SK-N-SH treated with all-trans-retinoic acid at 6 μM for 48 hours (cell line): ENCODE data around the gene SF3B5.

Experiments
- ATAC-seq: fragments of 200-7000 bp; cut with Tn5 transposase; 3 replicates; pipeline ENCODE4 v1.9.1; 2020; ENCODE audit warnings: mild to moderate bottlenecking, moderate library complexity
- ARNTL ChIP-seq: fragments of 450-650 bp; formaldehyde crosslinking; IDR thresholded peaks from 2 replicates; pipeline ENCODE4 v1.5.0; 2020; ENCODE audit warnings: low read depth, mild to moderate bottlenecking, moderate library complexity, borderline replicate concordance
- BACH2 ChIP-seq: fragments of 250-450 bp; sonication (Bioruptor Pico); IDR thresholded peaks from 2 replicates; pipeline ENCODE4 v1.9.0; 2021; ENCODE audit warnings: mild to moderate bottlenecking, borderline replicate concordance
- CREB5 ChIP-seq: fragments of 250-450 bp; sonication (Bioruptor Pico); IDR thresholded peaks from 2 replicates; pipeline ENCODE4 v1.5.1; 2020; ENCODE audit warnings: low read depth, mild to moderate bottlenecking, moderate library complexity
- CSDC2 ChIP-seq: fragments of 250-450 bp; sonication (Bioruptor Pico); IDR thresholded peaks from 2 replicates; pipeline ENCODE4 v1.5.0; 2020; ENCODE audit warnings: mild to moderate bottlenecking, moderate library complexity
- ESRRG ChIP-seq: fragments of 250-450 bp; sonication (Bioruptor Pico); IDR thresholded peaks from 2 replicates; pipeline ENCODE4 v1.6.1; 2021; ENCODE audit warnings: mild to moderate bottlenecking
- GLIS3 ChIP-seq: fragments of 250-450 bp; sonication (Bioruptor Pico); IDR thresholded peaks from 2 replicates; pipeline ENCODE4 v1.5.0; 2020; ENCODE audit warnings: mild to moderate bottlenecking, moderate library complexity
- ISL1 ChIP-seq: fragments of 250-450 bp; sonication (Bioruptor Pico); IDR thresholded peaks from 2 replicates; pipeline ENCODE4 v2.1.2; 2022; ENCODE audit warnings: mild to moderate bottlenecking, moderate library complexity
- OSR1 ChIP-seq: fragments of 250-450 bp; sonication (Bioruptor Pico); IDR thresholded peaks from 2 replicates; pipeline ENCODE4 v1.8.0; 2022; ENCODE audit warnings: moderate library complexity, mild to moderate bottlenecking, inconsistent platforms
- POU6F1 ChIP-seq: fragments of 250-450 bp; sonication (Bioruptor Pico); IDR thresholded peaks from 2 replicates; pipeline ENCODE4 v1.8.0; 2021; ENCODE audit warnings: low read depth, mild to moderate bottlenecking, moderate library complexity, borderline replicate concordance
- PPARA ChIP-seq: fragments of 250-450 bp; sonication (Bioruptor Pico); IDR thresholded peaks from 2 replicates; pipeline ENCODE4 v1.5.0; 2020; ENCODE audit warnings: mild to moderate bottlenecking, borderline replicate concordance
- RARB ChIP-seq: fragments of 250-450 bp; sonication (Bioruptor Pico); IDR thresholded peaks from 2 replicates; pipeline ENCODE4 v1.8.0; 2021; ENCODE audit warnings: mild to moderate bottlenecking, moderate library complexity
- SNAI2 ChIP-seq: fragments of 250-450 bp; sonication (Bioruptor Pico); IDR thresholded peaks from 2 replicates; pipeline ENCODE4 v1.5.0; 2020; ENCODE audit warnings: mild to moderate bottlenecking, moderate library complexity
- TCF4 ChIP-seq: fragments of 250-450 bp; sonication (Bioruptor Pico); IDR thresholded peaks from 2 replicates; pipeline ENCODE4 v1.8.0; 2021; ENCODE audit warnings: mild to moderate bottlenecking, moderate library complexity, borderline replicate concordance
- TOX ChIP-seq: fragments of 250-450 bp; sonication (Bioruptor Pico); IDR thresholded peaks from 2 replicates; pipeline ENCODE4 v1.8.0; 2021; ENCODE audit warnings: mild to moderate bottlenecking, moderate library complexity, borderline replicate concordance
- TSHZ2 ChIP-seq: fragments of 250-450 bp; sonication (Bioruptor Pico); IDR thresholded peaks from 2 replicates; pipeline ENCODE4 v1.5.0; 2020; ENCODE audit warnings: mild to moderate bottlenecking, moderate library complexity
- ZC3H10 ChIP-seq: fragments of 250-450 bp; sonication (Bioruptor Pico); IDR thresholded peaks from 2 replicates; pipeline ENCODE4 v1.5.1; 2021; ENCODE audit warnings: mild to moderate bottlenecking, moderate library complexity
- ZFP3 ChIP-seq: fragments of 250-450 bp; sonication (Bioruptor Pico); IDR thresholded peaks from 2 replicates; pipeline ENCODE4 v1.5.0; 2020; ENCODE audit warnings: mild to moderate bottlenecking, moderate library complexity
- ZFP30 ChIP-seq: fragments of 450-650 bp; formaldehyde crosslinking; IDR thresholded peaks from 2 replicates; pipeline ENCODE4 v1.5.0; 2022; ENCODE audit warnings: mild to moderate bottlenecking, moderate library complexity
- ZNF565 ChIP-seq: fragments of 450-650 bp; formaldehyde crosslinking; conservative IDR thresholded peaks from 2 replicates; pipeline ENCODE4 v1.5.0; 2020; ENCODE audit warnings: low read depth, mild to moderate bottlenecking, moderate library complexity
- ZNF70 ChIP-seq: fragments of 450-650 bp; formaldehyde crosslinking; IDR thresholded peaks from 2 replicates; pipeline ENCODE4 v1.5.0; 2020; ENCODE audit warnings: mild to moderate bottlenecking, moderate library complexity
- ZNF8 ChIP-seq: fragments of 450-650 bp; formaldehyde crosslinking; IDR thresholded peaks from 2 replicates; pipeline ENCODE4 v1.5.0; 2020; ENCODE audit warnings: mild to moderate bottlenecking, moderate library complexity
- TF ChIP-seq, protein P1 (sequence below): fragments of 250-450 bp; sonication (Bioruptor Pico); IDR thresholded peaks from 2 replicates; pipeline ENCODE4 v1.5.1; 2021; ENCODE audit warnings: mild to moderate bottlenecking, moderate library complexity

Gene SF3B5

DNA sequence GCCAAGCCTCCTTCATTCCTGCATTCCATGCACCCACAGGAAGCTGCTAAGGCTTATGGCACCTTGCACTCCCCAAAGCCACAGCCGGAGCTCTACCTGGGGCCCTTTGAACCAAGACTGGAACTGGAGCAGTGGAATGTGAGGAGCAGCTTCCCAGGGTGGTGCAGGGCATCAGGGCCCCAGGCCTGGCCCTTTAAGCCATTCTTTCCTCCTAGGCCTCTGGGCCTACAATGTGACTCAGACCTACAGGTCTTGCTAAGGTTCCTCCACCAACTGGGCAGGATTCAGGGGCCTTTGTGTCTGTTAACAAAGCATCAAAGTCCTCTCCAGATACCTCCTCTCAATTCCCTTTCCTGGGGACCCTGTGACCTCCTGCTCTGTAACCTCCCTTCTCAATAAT lies 36.2 kb downstream of the SF3B5 start (continued):
- no peak for TF ChIP-seq POU6F1 (CRISPR knock-in tag)
- TF ChIP-seq GLIS3 (CRISPR knock-in tag), result no peak
- TF ChIP-seq OSR1 (CRISPR knock-in tag), result no peak

- no peak for ATAC-seq
- TF ChIP-seq PPARA (no peak), CREB5 (CRISPR knock-in tag) (no peak), ZFP30 (CRISPR knock-in tag) (no peak), SNAI2 (CRISPR knock-in tag) (no peak), POU6F1 (CRISPR knock-in tag) (no peak), ZC3H10 (no peak), TCF4 (no peak), ZFP3 (CRISPR knock-in tag) (no peak), ISL1 (CRISPR knock-in tag) (no peak), CSDC2 (CRISPR knock-in tag) (no peak), ZNF565 (no peak), ZNF70 (no peak), ESRRG (CRISPR knock-in tag) (no peak), GLIS3 (CRISPR knock-in tag) (no peak), BACH2 (CRISPR knock-in tag) (no peak), ZNF8 (CRISPR knock-in tag) (no peak), OSR1 (CRISPR knock-in tag) (no peak), RARB (CRISPR knock-in tag) (no peak)
- TF ChIP-seq, protein P1, sequence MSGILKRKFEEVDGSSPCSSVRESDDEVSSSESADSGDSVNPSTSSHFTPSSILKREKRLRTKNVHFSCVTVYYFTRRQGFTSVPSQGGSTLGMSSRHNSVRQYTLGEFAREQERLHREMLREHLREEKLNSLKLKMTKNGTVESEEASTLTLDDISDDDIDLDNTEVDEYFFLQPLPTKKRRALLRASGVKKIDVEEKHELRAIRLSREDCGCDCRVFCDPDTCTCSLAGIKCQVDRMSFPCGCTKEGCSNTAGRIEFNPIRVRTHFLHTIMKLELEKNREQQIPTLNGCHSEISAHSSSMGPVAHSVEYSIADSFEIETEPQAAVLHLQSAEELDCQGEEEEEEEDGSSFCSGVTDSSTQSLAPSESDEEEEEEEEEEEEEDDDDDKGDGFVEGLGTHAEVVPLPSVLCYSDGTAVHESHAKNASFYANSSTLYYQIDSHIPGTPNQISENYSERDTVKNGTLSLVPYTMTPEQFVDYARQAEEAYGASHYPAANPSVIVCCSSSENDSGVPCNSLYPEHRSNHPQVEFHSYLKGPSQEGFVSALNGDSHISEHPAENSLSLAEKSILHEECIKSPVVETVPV (CRISPR knock-in tag), result no peak
Measured at GRCh38 chr6:144055121-144055931, 40.0 kb downstream of the SF3B5 start.

DNA sequence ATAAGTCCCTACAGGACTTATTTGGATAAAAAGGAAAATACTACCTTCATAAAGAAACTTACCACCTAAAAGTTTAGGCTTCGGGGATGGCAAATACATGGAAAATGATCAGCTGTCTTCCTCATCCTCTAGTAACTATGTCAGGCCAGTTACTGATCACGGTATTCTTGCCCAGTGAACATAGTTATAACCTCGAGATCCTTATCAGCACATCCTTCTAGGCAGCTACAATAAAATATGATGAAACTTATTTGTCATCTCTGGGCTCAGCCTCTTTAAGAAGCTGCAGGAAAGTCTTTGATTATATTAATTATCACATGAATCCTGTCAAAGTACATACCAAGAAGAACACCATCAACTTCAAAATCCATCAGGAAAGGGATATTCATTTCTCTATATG lies 41.8 kb downstream of the SF3B5 start:
- ATAC-seq, result no peak
- TF ChIP-seq ISL1 (CRISPR knock-in tag), result no peak
- no peak for TF ChIP-seq TOX (CRISPR knock-in tag)
- no peak for TF ChIP-seq TSHZ2 (CRISPR knock-in tag)
- no peak for TF ChIP-seq ARNTL
- no peak for TF ChIP-seq GLIS3 (CRISPR knock-in tag)
- no peak for TF ChIP-seq OSR1 (CRISPR knock-in tag)
- TF ChIP-seq RARB (CRISPR knock-in tag), result no peak
- no peak for TF ChIP-seq ZNF70
- no peak for TF ChIP-seq TCF4
- no peak for TF ChIP-seq SNAI2 (CRISPR knock-in tag)
- no peak for TF ChIP-seq ZNF8 (CRISPR knock-in tag)
- TF ChIP-seq ZFP3 (CRISPR knock-in tag), result no peak
- TF ChIP-seq ESRRG (CRISPR knock-in tag), result no peak
- no peak for TF ChIP-seq CREB5 (CRISPR knock-in tag)
- TF ChIP-seq, protein P1 (CRISPR knock-in tag), result no peak
- no peak for TF ChIP-seq ZNF565
- no peak for TF ChIP-seq PPARA
- TF ChIP-seq ZC3H10, result no peak
